Stimulated activated naive B cell treated with anti-CD40 and anti-IgM and Interleukin-4, amounts not matched to agents 10 μg/mL and 1 μg/mL and 100 μg/mL, for 72 hours (primary cell): ENCODE measurements around the gene UCP3.
"Not testable (repeated sequence)": the region's sequence is repeated elsewhere in the genome, so short reads cannot be mapped to it uniquely, and the experiment has no call there.

ENCODE experiments used
- ATAC-seq, 2 donors: fragments of 150-1000 bp; cut with Tn5 transposase; replicated peaks; 2 replicates each; pipeline ENCODE4 v1.10.0; 2021; ENCODE audit warnings: moderate library complexity in 1 of 2
- DNase-seq: peaks from one replicate; pipeline ENCODE4 v3.0.0; 2021
- H3K27ac Mint-ChIP-seq: one replicate; pipeline ENCODE4 v1.8.0; 2022; ENCODE audit warnings: mild to moderate bottlenecking, mixed read lengths
- H3K27me3 Mint-ChIP-seq, 2 donors: one replicate each; pipeline ENCODE4 v1.8.0; 2022; ENCODE audit warnings: mixed read lengths in 2 of 2
- H3K36me3 Mint-ChIP-seq, 2 donors: one replicate each; pipeline ENCODE4 v1.8.0; 2022; ENCODE audit warnings: mixed read lengths in 2 of 2, mild to moderate bottlenecking in 1 of 2
- H3K4me1 Mint-ChIP-seq, 2 donors: one replicate each; pipeline ENCODE4 v1.8.0; 2022; ENCODE audit warnings: mixed read lengths in 2 of 2, mild to moderate bottlenecking in 1 of 2
- H3K4me3 Mint-ChIP-seq, 2 donors: one replicate each; pipeline ENCODE4 v1.8.0; 2022; ENCODE audit warnings: mild to moderate bottlenecking in 2 of 2, mixed read lengths in 2 of 2, moderate library complexity in 1 of 2
- H3K9me3 Mint-ChIP-seq, 2 donors: one replicate each; pipeline ENCODE4 v1.8.0; 2022; ENCODE audit warnings: mixed read lengths in 2 of 2, mild to moderate bottlenecking in 1 of 2

The UCP3 gene

GRCh38 chr11:74000307-74001133 is 8.4 kb downstream of the UCP3 start:
- Mint-ChIP-seq H3K36me3 (peaks cover 2 to 24% of the 10 kb centered on the region in 2 donors), H3K27me3 (no peaks in the 10 kb centered on the region), H3K4me3 (no peak overlapping the region), H3K27ac (no peak overlapping the region), H3K4me1 (peaks cover 23 to 52% of the 10 kb centered on the region in 2 donors), H3K9me3 (no peaks in the 10 kb centered on the region)
- DNase-seq (no peak), ATAC-seq (no peak)

- DNase-seq (no peak), ATAC-seq (peak; percentile 23 to 26)
- no peaks in the 10 kb centered on the region for H3K27me3 Mint-ChIP-seq
- H3K36me3 Mint-ChIP-seq = peaks cover 2 to 24% of the 10 kb centered on the region in 2 donors
- no peaks in the 10 kb centered on the region for H3K9me3 Mint-ChIP-seq
- H3K27ac Mint-ChIP-seq = peak overlapping the region; percentile 72
- H3K4me3 Mint-ChIP-seq = no peak overlapping the region
- H3K4me1 Mint-ChIP-seq = peaks cover 21 to 52% of the 10 kb centered on the region in 2 donors
Measured at GRCh38 chr11:73999581-74000306, 9.1 kb downstream of the UCP3 start.

GRCh38 chr11:73998846-73999575 is 9.9 kb downstream of the UCP3 start:
- no peak for DNase-seq
- no peak for ATAC-seq
- no peaks in the 10 kb centered on the region for H3K9me3 Mint-ChIP-seq
- peaks cover 21 to 55% of the 10 kb centered on the region in 2 donors for H3K4me1 Mint-ChIP-seq
- H3K27ac Mint-ChIP-seq = peak overlapping the region; percentile 72
- H3K27me3 Mint-ChIP-seq = no peaks in the 10 kb centered on the region
- peaks cover 2 to 24% of the 10 kb centered on the region in 2 donors for H3K36me3 Mint-ChIP-seq
- H3K4me3 Mint-ChIP-seq = no peak overlapping the region

GRCh38 chr11:73997120-73997770 is 11.6 kb downstream of the UCP3 start:
- DNase-seq (no peak), ATAC-seq (peak; percentile 57 to 67)
- peak overlapping the region; percentile 10 to 34 for H3K4me3 Mint-ChIP-seq
- H3K27ac Mint-ChIP-seq = peak overlapping the region; percentile 84
- H3K27me3 Mint-ChIP-seq = no peaks in the 10 kb centered on the region
- H3K9me3 Mint-ChIP-seq = no peaks in the 10 kb centered on the region
- peaks cover 24 to 66% of the 10 kb centered on the region in 2 donors for H3K4me1 Mint-ChIP-seq
- H3K36me3 Mint-ChIP-seq = peaks cover 2 to 7% of the 10 kb centered on the region in 2 donors

GRCh38 chr11:73996161-73996747 is 12.6 kb downstream of the UCP3 start:
- Mint-ChIP-seq H3K27ac (peak overlapping the region; percentile 94), H3K4me3 (no peak overlapping the region), H3K9me3 (no peaks in the 10 kb centered on the region), H3K27me3 (no peaks in the 10 kb centered on the region), H3K4me1 (peaks cover 32 to 76% of the 10 kb centered on the region in 2 donors), H3K36me3 (peaks cover 0 to 2% of the 10 kb centered on the region in 2 donors)
- DNase-seq (no peak), ATAC-seq (no peak)

- Mint-ChIP-seq H3K4me3 (peak overlapping the region in 1 of 2 donors; percentile 19), H3K9me3 (no peaks in the 10 kb centered on the region), H3K27ac (peak overlapping the region; percentile 94), H3K27me3 (no peaks in the 10 kb centered on the region), H3K4me1 (peaks cover 32 to 79% of the 10 kb centered on the region in 2 donors), H3K36me3 (no peaks in the 10 kb centered on the region)
- no peak for DNase-seq
- peak; percentile 56 to 57 for ATAC-seq
Measured at GRCh38 chr11:73995731-73996130, 13.2 kb downstream of the UCP3 start.

- Mint-ChIP-seq H3K4me3 (peak overlapping the region; percentile 19 to 35), H3K27ac (peak overlapping the region; percentile 94), H3K27me3 (no peaks in the 10 kb centered on the region), H3K4me1 (peaks cover 32 to 79% of the 10 kb centered on the region in 2 donors), H3K9me3 (no peaks in the 10 kb centered on the region), H3K36me3 (no peaks in the 10 kb centered on the region)
- DNase-seq = no peak
- peak; percentile 73 to 75 for ATAC-seq
Measured at GRCh38 chr11:73995247-73995646, 13.6 kb downstream of the UCP3 start.

GRCh38 chr11:73991471-73992006 is 17.3 kb downstream of the UCP3 start:
- peak overlapping the region; percentile 46 to 48 for H3K4me3 Mint-ChIP-seq
- H3K9me3 Mint-ChIP-seq = no peaks in the 10 kb centered on the region
- no peaks in the 10 kb centered on the region for H3K27me3 Mint-ChIP-seq
- ATAC-seq = peak; percentile 71
- H3K36me3 Mint-ChIP-seq = no peaks in the 10 kb centered on the region
- no peak for DNase-seq
- peak overlapping the region; percentile 81 for H3K27ac Mint-ChIP-seq
- H3K4me1 Mint-ChIP-seq = peaks cover 20 to 45% of the 10 kb centered on the region in 2 donors

GRCh38 chr11:73990730-73991129 is 18.2 kb downstream of the UCP3 start:
- ATAC-seq (no peak), DNase-seq (no peak)
- no peak overlapping the region for H3K27ac Mint-ChIP-seq
- no peaks in the 10 kb centered on the region for H3K36me3 Mint-ChIP-seq
- no peak overlapping the region for H3K4me3 Mint-ChIP-seq
- no peaks in the 10 kb centered on the region for H3K27me3 Mint-ChIP-seq
- peaks cover 18 to 37% of the 10 kb centered on the region in 2 donors for H3K4me1 Mint-ChIP-seq
- no peaks in the 10 kb centered on the region for H3K9me3 Mint-ChIP-seq

- Mint-ChIP-seq H3K27ac (no peak overlapping the region), H3K4me1 (peaks cover 15 to 25% of the 10 kb centered on the region in 2 donors), H3K36me3 (no peaks in the 10 kb centered on the region), H3K27me3 (no peaks in the 10 kb centered on the region), H3K9me3 (no peaks in the 10 kb centered on the region), H3K4me3 (no peak overlapping the region)
- DNase-seq (no peak), ATAC-seq (no peak)
Measured at GRCh38 chr11:73989156-73989555, 19.7 kb downstream of the UCP3 start.

GRCh38 chr11:73988227-73988626 is 20.7 kb downstream of the UCP3 start:
- DNase-seq (no peak), ATAC-seq (no peak)
- H3K27ac Mint-ChIP-seq = no peak overlapping the region
- no peak overlapping the region for H3K4me3 Mint-ChIP-seq
- no peaks in the 10 kb centered on the region for H3K9me3 Mint-ChIP-seq
- H3K27me3 Mint-ChIP-seq = no peaks in the 10 kb centered on the region
- no peaks in the 10 kb centered on the region for H3K36me3 Mint-ChIP-seq
- H3K4me1 Mint-ChIP-seq = peaks cover 22 to 31% of the 10 kb centered on the region in 2 donors

GRCh38 chr11:73985661-73986060 is 23.2 kb downstream of the UCP3 start:
- H3K4me1 Mint-ChIP-seq = peaks cover 18 to 19% of the 10 kb centered on the region in 2 donors
- ATAC-seq, H3K4me3 Mint-ChIP-seq, H3K27me3 Mint-ChIP-seq, DNase-seq, H3K9me3 Mint-ChIP-seq: not testable (repeated sequence)
- peak overlapping the region; percentile 42 for H3K27ac Mint-ChIP-seq
- peaks cover 20 to 23% of the 10 kb centered on the region in 2 donors for H3K36me3 Mint-ChIP-seq

GRCh38 chr11:73983741-73984538 is 24.9 kb downstream of the UCP3 start:
- DNase-seq (no peak), ATAC-seq (no peak)
- H3K9me3 Mint-ChIP-seq = no peaks in the 10 kb centered on the region
- no peaks in the 10 kb centered on the region for H3K27me3 Mint-ChIP-seq
- peak overlapping the region; percentile 97 to 100 for H3K4me3 Mint-ChIP-seq
- H3K36me3 Mint-ChIP-seq = peaks cover 31 to 38% of the 10 kb centered on the region in 2 donors
- H3K4me1 Mint-ChIP-seq = peaks cover 33 to 35% of the 10 kb centered on the region in 2 donors
- H3K27ac Mint-ChIP-seq = peak overlapping the region; percentile 100
